Measurements from ENCODE around the gene GTF2IRD1. TPM values are rescaled to one million over a fixed set of nuclear protein-coding genes. Genes with fewer than 3 reads are reported as not detected.

Gene GTF2IRD1
- total RNA-seq, 1 experiment from 2014 or later, result 53.6 TPM

GRCh38 chr7:74587435-74588126 is 133.9 kb downstream of the GTF2IRD1 start:
- peaks cover 64% of the 10 kb centered on the region for H3K36me3 Mint-ChIP-seq (ENCODE audit: insufficient read depth, unreplicated experiment)
- Histone ChIP-seq H3K4me3 (ENCODE audit: low read depth, low read length) (no peak overlapping the region), H3K36me3 (ENCODE audit: control insufficient read depth, insufficient read depth, low read length) (peaks cover 2% of the 10 kb centered on the region; the same call in 1 of the 2 replicates), H3K4me1 (peaks cover 22% of the 10 kb centered on the region), H3K9me3 (no peaks in the 10 kb centered on the region), H3K27me3 (replicated peaks; ENCODE audit: control insufficient read depth, insufficient read depth, low read length) (no peaks in the 10 kb centered on the region)
- no TSS peak for BruUV-seq (replicated peaks)
- no peaks in the 10 kb centered on the region for H3K27me3 Mint-ChIP-seq (ENCODE audit: insufficient read depth, unreplicated experiment)
- intact Hi-C loops (cut with micrococcal nuclease; ENCODE audit: unreplicated experiment), result no loop called here
- H3K4me3 Mint-ChIP-seq (ENCODE audit: unreplicated experiment), result no peak overlapping the region
- no peaks in the 10 kb centered on the region for H3K9me3 Mint-ChIP-seq (ENCODE audit: unreplicated experiment)
- ChIA-PET CTCF (no interaction called here), POLR2A (no interaction called here)
- H3K27ac Mint-ChIP-seq (ENCODE audit: unreplicated experiment), result peak overlapping the region; percentile 67
- DNase-seq, result no peak
- H3K4me1 Mint-ChIP-seq (ENCODE audit: low read depth, unreplicated experiment), result peaks cover 31% of the 10 kb centered on the region
- no peak for TF ChIP-seq CTCF (IDR thresholded peaks at IDR 0.05; ENCODE audit: insufficient read depth in 1 of 2, low read depth in 1 of 2, low read length in 1 of 2, severe bottlenecking in 1 of 2, unreplicated experiment in 1 of 2)

DNA sequence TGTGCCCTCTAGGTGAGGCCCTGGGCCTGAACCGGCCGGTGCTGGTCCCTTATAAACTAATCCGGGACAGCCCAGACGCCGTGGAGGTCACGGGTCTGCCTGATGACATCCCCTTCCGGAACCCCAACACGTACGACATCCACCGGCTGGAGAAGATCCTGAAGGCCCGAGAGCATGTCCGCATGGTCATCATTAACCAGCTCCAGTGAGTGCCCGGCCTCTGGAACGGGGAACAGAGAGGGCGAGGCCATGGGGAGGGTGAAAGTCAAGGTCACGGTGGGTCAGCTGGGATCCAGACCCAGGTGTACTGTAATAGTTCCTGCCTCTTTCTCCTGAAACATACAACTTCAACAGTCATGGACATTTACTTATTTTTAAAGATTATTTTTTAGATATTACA is 137.1 kb downstream of the GTF2IRD1 start:
- no peaks in the 10 kb centered on the region for H3K27me3 ChIP-seq (replicated peaks; ENCODE audit: control insufficient read depth, insufficient read depth, low read length)
- POLR2A ChIA-PET, result no interaction called here
- no peaks in the 10 kb centered on the region for H3K9me3 ChIP-seq
- H3K4me3 Mint-ChIP-seq (ENCODE audit: unreplicated experiment), result no peak overlapping the region
- peaks cover 81% of the 10 kb centered on the region for H3K36me3 Mint-ChIP-seq (ENCODE audit: insufficient read depth, unreplicated experiment)
- no peak overlapping the region for H3K27ac Mint-ChIP-seq (ENCODE audit: unreplicated experiment)
- intact Hi-C loops (cut with micrococcal nuclease; ENCODE audit: unreplicated experiment), result no loop called here
- H3K4me1 Mint-ChIP-seq (ENCODE audit: low read depth, unreplicated experiment), result peaks cover 15% of the 10 kb centered on the region
- H3K36me3 ChIP-seq (ENCODE audit: control insufficient read depth, insufficient read depth, low read length), result peaks cover 3% of the 10 kb centered on the region; the same call in 1 of the 2 replicates
- BruUV-seq (replicated peaks), result no TSS peak
- TF ChIP-seq CTCF (IDR thresholded peaks at IDR 0.05; ENCODE audit: insufficient read depth in 1 of 2, low read depth in 1 of 2, low read length in 1 of 2, severe bottlenecking in 1 of 2, unreplicated experiment in 1 of 2), result no peak
- H3K9me3 Mint-ChIP-seq (ENCODE audit: unreplicated experiment), result no peaks in the 10 kb centered on the region
- no peaks in the 10 kb centered on the region for H3K27me3 Mint-ChIP-seq (ENCODE audit: insufficient read depth, unreplicated experiment)
- no peaks in the 10 kb centered on the region for H3K4me1 ChIP-seq
- no peak overlapping the region for H3K4me3 ChIP-seq (ENCODE audit: low read depth, low read length)
- CTCF ChIA-PET, result no interaction called here
- no peak for DNase-seq

- BruUV-seq (replicated peaks), result no TSS peak
- no peaks in the 10 kb centered on the region for H3K9me3 Mint-ChIP-seq (ENCODE audit: unreplicated experiment)
Measured at GRCh38 chr7:74598558-74598957, 144.9 kb downstream of the GTF2IRD1 start.

More at GRCh38 chr7:74598558-74598957, 144.9 kb downstream of the GTF2IRD1 start:
- H3K36me3 Mint-ChIP-seq (ENCODE audit: insufficient read depth, unreplicated experiment), result peaks cover 66% of the 10 kb centered on the region
- H3K4me1 ChIP-seq, result no peaks in the 10 kb centered on the region
- H3K27me3 Mint-ChIP-seq (ENCODE audit: insufficient read depth, unreplicated experiment), result no peaks in the 10 kb centered on the region
- no peaks in the 10 kb centered on the region for H3K9me3 ChIP-seq
- no peak for TF ChIP-seq CTCF (IDR thresholded peaks at IDR 0.05; ENCODE audit: insufficient read depth in 1 of 2, low read depth in 1 of 2, low read length in 1 of 2, severe bottlenecking in 1 of 2, unreplicated experiment in 1 of 2)
- DNase-seq, result no peak
- no peak overlapping the region for H3K4me3 ChIP-seq (ENCODE audit: low read depth, low read length)
- ChIA-PET POLR2A (no interaction called here), CTCF (no interaction called here)
- no peak overlapping the region for H3K4me3 Mint-ChIP-seq (ENCODE audit: unreplicated experiment)
- H3K27me3 ChIP-seq (replicated peaks; ENCODE audit: control insufficient read depth, insufficient read depth, low read length), result no peaks in the 10 kb centered on the region
- intact Hi-C loops (cut with micrococcal nuclease; ENCODE audit: unreplicated experiment), result no loop called here
- H3K36me3 ChIP-seq (ENCODE audit: control insufficient read depth, insufficient read depth, low read length), result peaks cover 5% of the 10 kb centered on the region
- no peak overlapping the region for H3K27ac Mint-ChIP-seq (ENCODE audit: unreplicated experiment)
- no peaks in the 10 kb centered on the region for H3K4me1 Mint-ChIP-seq (ENCODE audit: low read depth, unreplicated experiment)
